GM12872 (cell line): Measurements from ENCODE around the gene FOXL1.

Experiments
- CTCF ChIP-seq: IDR thresholded peaks from 3 replicates; pipeline ENCODE4 v1.5.1; 2011; ENCODE audit warnings: low read depth, mild to moderate bottlenecking, low read length, moderate library complexity; ENCODE audit not compliant: insufficient read depth

Gene FOXL1

GRCh38 chr16:86558355-86559193, 19.8 kb upstream of the FOXL1 start:
- no peak for TF ChIP-seq CTCF

- no peak for TF ChIP-seq CTCF
Observed at GRCh38 chr16:86559802-86560305, 18.5 kb upstream of the FOXL1 start.

- no peak for TF ChIP-seq CTCF
Observed at GRCh38 chr16:86562356-86562755, 16.0 kb upstream of the FOXL1 start.

- peak; percentile 99 for TF ChIP-seq CTCF
Observed at GRCh38 chr16:86563469-86564345, 14.6 kb upstream of the FOXL1 start.

GRCh38 chr16:86565181-86565631, 13.1 kb upstream of the FOXL1 start:
- no peak for TF ChIP-seq CTCF

GRCh38 chr16:86565644-86566511, 12.5 kb upstream of the FOXL1 start:
- no peak for TF ChIP-seq CTCF
